ENCODE data around the gene SIGLEC11.

GRCh38 chr19:49988007-49988406, 27.0 kb upstream of the SIGLEC11 start:
- TF ChIP-seq CTCF (conservative IDR thresholded peaks at IDR 0.05; ENCODE audit: low read depth, low read length): no peak
- TF ChIP-seq EZH2 (IDR thresholded peaks at IDR 0.05; ENCODE audit: borderline replicate concordance, low read depth, low read length, poor library complexity, severe bottlenecking): no peak
